H1 (cell line): ENCODE measurements around the gene CPA3. TPM values are rescaled to one million over a fixed set of nuclear protein-coding genes. Genes with fewer than 3 reads are reported as not detected.

Experiments used
- CTCF ChIA-PET: fragments of 300-600 bp; sonication (Branson Sonifier 250); formaldehyde crosslinking; loops from one replicate; lab custom pipeline; 2021; ENCODE audit not compliant: partially characterized antibody; lab: Charles Lee
- POLR2A ChIA-PET: fragments of 300-600 bp; sonication (Branson Sonifier 250); formaldehyde crosslinking; loops from one replicate; lab custom pipeline; 2021; ENCODE audit warnings: inconsistent platforms; ENCODE audit not compliant: partially characterized antibody; lab: Charles Lee
- DNase-seq, 2 experiments: peaks; one replicate each; pipeline versions ENCODE4 v3.0.0 to v3.0.0-alpha.2; 2010 to 2022; ENCODE audit warnings: low spot score in 2 of 2, low read depth in 1 of 2, mixed read lengths in 1 of 2
- FAIRE-seq: peaks from 2 replicates; lab custom pipeline; 2011; peaks lifted over from hg19 to GRCh38; lab: Jason Lieb, UNC
- H2AFZ ChIP-seq: 2 replicates; pipeline ENCODE4 v1.8.1; 2012; ENCODE audit warnings: low read length, inconsistent platforms
- H2AK5ac ChIP-seq: 2 replicates; pipeline ENCODE4 v1.6.1; 2013; ENCODE audit warnings: low read depth, low read length
- H2BK120ac ChIP-seq: replicated peaks from 2 replicates; pipeline ENCODE3; 2013; ENCODE audit warnings: low read depth, low read length, inconsistent platforms
- H2BK12ac ChIP-seq: 2 replicates; pipeline ENCODE4 v1.6.1; 2013; ENCODE audit warnings: low read depth, low read length
- H2BK15ac ChIP-seq: 2 replicates; pipeline ENCODE4 v1.6.1; 2013; ENCODE audit warnings: low read length
- H2BK20ac ChIP-seq: 2 replicates; pipeline ENCODE4 v1.6.1; 2013; ENCODE audit warnings: low read length
- H2BK5ac ChIP-seq: 2 replicates; pipeline ENCODE4 v1.6.1; 2013; ENCODE audit warnings: low read depth, low read length
- H3K14ac ChIP-seq: 2 replicates; pipeline ENCODE4 v1.6.1; 2013; ENCODE audit warnings: inconsistent platforms; ENCODE audit not compliant: insufficient read length
- H3K18ac ChIP-seq: 2 replicates; pipeline ENCODE4 v1.6.1; 2013; ENCODE audit warnings: low read length; ENCODE audit errors: extremely low read depth
- H3K23ac ChIP-seq: 2 replicates; pipeline ENCODE4 v1.6.1; 2013; ENCODE audit warnings: inconsistent platforms; ENCODE audit not compliant: insufficient read length
- H3K23me2 ChIP-seq: 2 replicates; pipeline ENCODE4 v1.6.1; 2013; ENCODE audit warnings: low read depth, low read length
- H3K27ac ChIP-seq: 2 replicates; pipeline ENCODE4 v1.6.1; 2011; ENCODE audit warnings: low read depth, low read length, inconsistent platforms
- H3K27me3 ChIP-seq, 4 experiments: replicated peaks in 1 of 4; 1 replicate in 1 of 4; 2 replicates in 3 of 4; pipeline versions ENCODE4 v1.6.1 to v1.8.1; 2011 to 2013; ENCODE audit warnings: low read length in 3 of 4, mild to moderate bottlenecking in 3 of 4, inconsistent platforms in 2 of 4, mixed read lengths in 2 of 4, moderate library complexity in 1 of 4; ENCODE audit not compliant: control insufficient read depth in 3 of 4, insufficient read depth in 3 of 4; ENCODE audit errors: extremely low read depth in 1 of 4
- H3K36me3 ChIP-seq, 4 experiments: 2 replicates each; pipeline versions ENCODE4 v1.6.1 to v1.8.1; 2011 to 2013; ENCODE audit warnings: mild to moderate bottlenecking in 4 of 4, low read length in 3 of 4, moderate library complexity in 2 of 4, control low read depth in 1 of 4, inconsistent platforms in 1 of 4; ENCODE audit not compliant: insufficient read depth in 4 of 4, control insufficient read depth in 2 of 4
- H3K4ac ChIP-seq: replicated peaks from 2 replicates; pipeline ENCODE3; 2013; ENCODE audit warnings: low read length, low read depth, mixed read lengths, inconsistent platforms; ENCODE audit not compliant: insufficient read length
- H3K4me1 ChIP-seq, 4 experiments: replicated peaks in 1 of 4; 1 replicate in 1 of 4; 2 replicates in 3 of 4; pipeline versions ENCODE4 v1.6.1 to v1.8.1; 2011 to 2013; ENCODE audit warnings: low read length in 3 of 4, inconsistent platforms in 2 of 4, mixed read lengths in 1 of 4; ENCODE audit not compliant: insufficient read depth in 4 of 4, control insufficient read depth in 3 of 4
- H3K4me2 ChIP-seq, 2 experiments: 2 replicates each; pipeline versions ENCODE4 v1.6.1 to v1.8.1; 2011 to 2013; ENCODE audit warnings: low read depth in 2 of 2, low read length in 2 of 2, control low read depth in 1 of 2, inconsistent platforms in 1 of 2, mild to moderate bottlenecking in 1 of 2; ENCODE audit not compliant: insufficient read depth in 1 of 2
- H3K4me3 ChIP-seq, 4 experiments: fragments of 200-600, 300-600 bp in 1 of 4; sonication (generic), shearing (Covaris generic), sonication (Bioruptor Twin) in 1 of 4; 2 replicates each; pipeline versions ENCODE4 v1.5.1 to v1.8.1; 2011 to 2016; ENCODE audit warnings: low read length in 4 of 4, low read depth in 3 of 4, control low read depth in 2 of 4, inconsistent platforms in 2 of 4, mild to moderate bottlenecking in 2 of 4, mixed read lengths in 1 of 4, moderate library complexity in 1 of 4; ENCODE audit not compliant: insufficient read depth in 2 of 4; ENCODE audit errors: extremely low read depth in 1 of 4
- H3K56ac ChIP-seq: replicated peaks from 2 replicates; pipeline ENCODE3; 2013; ENCODE audit warnings: low read depth, mild to moderate bottlenecking, mixed read lengths, low read length, inconsistent platforms; ENCODE audit not compliant: insufficient read length
- H3K79me1 ChIP-seq: 2 replicates; pipeline ENCODE4 v1.6.1; 2013; ENCODE audit warnings: low read depth, low read length, control low read depth
- H3K79me2 ChIP-seq, 2 experiments: 2 replicates each; pipeline versions ENCODE4 v1.6.1 to v1.8.1; 2012 to 2013; ENCODE audit warnings: low read length in 2 of 2, mild to moderate bottlenecking in 2 of 2, inconsistent platforms in 1 of 2; ENCODE audit not compliant: insufficient read depth in 2 of 2, control insufficient read depth in 1 of 2
- H3K9ac ChIP-seq, 4 experiments: replicated peaks in 1 of 4; 1 replicate in 1 of 4; 2 replicates in 3 of 4; pipeline versions ENCODE4 v1.6.1 to v1.8.1; 2011 to 2013; ENCODE audit warnings: low read depth in 3 of 4, low read length in 3 of 4, control low read depth in 2 of 4, mild to moderate bottlenecking in 2 of 4, moderate library complexity in 2 of 4, inconsistent platforms in 1 of 4; ENCODE audit errors: extremely low read depth in 1 of 4
- H3K9me3 ChIP-seq, 2 experiments: 2 replicates each; pipeline versions ENCODE4 v1.6.1 to v1.8.1; 2012 to 2013; ENCODE audit warnings: mild to moderate bottlenecking in 2 of 2, moderate library complexity in 2 of 2, control low read depth in 1 of 2, inconsistent platforms in 1 of 2, low read depth in 1 of 2, low read length in 1 of 2, mixed read lengths in 1 of 2; ENCODE audit not compliant: insufficient read depth in 2 of 2
- H4K20me1 ChIP-seq, 2 experiments: replicated peaks in 1 of 2; 2 replicates each; pipeline versions ENCODE3 to v1.8.1; 2011 to 2013; ENCODE audit warnings: inconsistent platforms in 2 of 2, low read length in 2 of 2, mild to moderate bottlenecking in 1 of 2; ENCODE audit not compliant: insufficient read depth in 2 of 2, control insufficient read depth in 1 of 2
- H4K5ac ChIP-seq: 2 replicates; pipeline ENCODE4 v1.6.1; 2013; ENCODE audit warnings: low read length, low read depth, mixed read lengths, inconsistent platforms; ENCODE audit not compliant: insufficient read length
- H4K8ac ChIP-seq: 2 replicates; pipeline ENCODE4 v1.8.0; 2013; ENCODE audit warnings: mild to moderate bottlenecking, moderate library complexity, low read length, inconsistent platforms; ENCODE audit not compliant: insufficient read depth; ENCODE audit errors: extremely low read depth
- H4K91ac ChIP-seq: replicated peaks from 2 replicates; pipeline ENCODE3; 2013; ENCODE audit warnings: low read length, mixed read lengths, inconsistent platforms; ENCODE audit not compliant: insufficient read length
- CEBPB ChIP-seq: IDR thresholded peaks from 2 replicates; pipeline ENCODE4 v1.6.1; 2012; ENCODE audit warnings: low read depth, low read length
- CHD2 ChIP-seq: IDR thresholded peaks from 2 replicates; pipeline ENCODE4 v1.6.1; 2012; ENCODE audit warnings: low read length, improper control_type of control experiment
- EGR1 ChIP-seq: IDR thresholded peaks from 2 replicates; pipeline ENCODE4 v1.6.1; 2011; ENCODE audit warnings: low read depth, low read length, borderline replicate concordance
- GTF2F1 ChIP-seq: IDR thresholded peaks from 2 replicates; pipeline ENCODE4 v1.6.1; 2012; ENCODE audit warnings: low read depth, low read length, improper control_type of control experiment, borderline replicate concordance
- HDAC6 ChIP-seq: IDR thresholded peaks from one replicate; pipeline ENCODE4 v1.7.1; 2012; ENCODE audit warnings: low read depth, mild to moderate bottlenecking, inconsistent platforms, low read length, moderate library complexity
- NANOG ChIP-seq: IDR thresholded peaks from 2 replicates; pipeline ENCODE4 v1.6.1; 2011; ENCODE audit warnings: low read length, low read depth, mild to moderate bottlenecking, inconsistent platforms; ENCODE audit not compliant: insufficient read depth, poor library complexity, severe bottlenecking
- NRF1 ChIP-seq: IDR thresholded peaks from 2 replicates; pipeline ENCODE4 v1.6.1; 2011; ENCODE audit warnings: mild to moderate bottlenecking, low read depth, low read length, improper control_type of control experiment
- POLR2A ChIP-seq, 2 experiments: IDR thresholded peaks; 1 replicate in 1 of 2; 2 replicates in 1 of 2; pipeline ENCODE4 v1.6.1; 2011; ENCODE audit warnings: low read depth in 2 of 2, low read length in 2 of 2, mild to moderate bottlenecking in 2 of 2; ENCODE audit errors: control extremely low read depth in 1 of 2
- POU5F1 ChIP-seq: IDR thresholded peaks from 2 replicates; pipeline ENCODE4 v1.6.1; 2011; ENCODE audit warnings: low read depth, mild to moderate bottlenecking, low read length, moderate library complexity
- RAD21 ChIP-seq, 2 experiments: IDR thresholded peaks in 1 of 2; conservative IDR thresholded peaks in 1 of 2; 2 replicates each; pipeline ENCODE4 v1.6.1; 2011; ENCODE audit warnings: low read depth in 2 of 2, low read length in 2 of 2, improper control_type of control experiment in 1 of 2, inconsistent platforms in 1 of 2, mild to moderate bottlenecking in 1 of 2, moderate library complexity in 1 of 2
- RXRA ChIP-seq: IDR thresholded peaks from 2 replicates; pipeline ENCODE4 v1.6.1; 2011; ENCODE audit warnings: low read depth, mild to moderate bottlenecking, low read length, moderate library complexity; ENCODE audit not compliant: insufficient read depth
- TBP ChIP-seq: IDR thresholded peaks from 2 replicates; pipeline ENCODE4 v1.6.1; 2011; ENCODE audit warnings: low read depth, low read length, improper control_type of control experiment
- WGBS, 2 experiments: shearing (Covaris generic) in 1 of 2; methylation state at CpG; one replicate each; pipeline versions ENCODE4 v1.1.6 to v1.1.7; 2013 to 2015; ENCODE audit warnings: low lambda C conversion rate in 2 of 2, mixed read lengths in 2 of 2, inconsistent platforms in 1 of 2, low coverage in 1 of 2, missing lambda C conversion rate in 1 of 2; ENCODE audit not compliant: insufficient replicate concordance in 2 of 2, insufficient coverage in 1 of 2, insufficient read length in 1 of 2; ENCODE audit errors: extremely low coverage in 1 of 2, missing lambda C conversion rate in 1 of 2; 5-methylcytosine and 5-hydroxymethylcytosine counted together
- polyA plus RNA-seq, 7 experiments: library from polyadenylated mRNA; depleted of rRNA in 3 of 7; stranded (reverse) in 5 of 7; unstranded in 2 of 7; fragments of >200 nt in 5 of 7; fragments of 200-250 nt in 2 of 7; gene quantifications; 1 replicate in 5 of 7; 2 replicates in 1 of 7; 4 replicates in 1 of 7; pipeline versions ENCODE4 v1.2.1 to v1.2.3, GENCODE V29; 2011 to 2013; ENCODE audit warnings: missing spikeins in 2 of 7, mixed read lengths in 2 of 7
- total RNA-seq: library from RNA; stranded (reverse); fragmentation: NEBNext Ultra II Directional; extraction: Animal tissue kit (Norgen Biotek cat#: 25700); gene quantifications from 2 replicates; pipeline ENCODE4 v1.2.1, GENCODE V29; 2021
- TF ChIP-seq, protein P1 (sequence below): IDR thresholded peaks from 2 replicates; pipeline ENCODE4 v1.6.1; 2012; ENCODE audit warnings: inconsistent platforms

CPA3 gene
- total and polyA plus RNA-seq, 2 of the 8 experiments (the other 6 are each of a cell fraction or from before 2014, with no cell fraction given) = not detected

DNA sequence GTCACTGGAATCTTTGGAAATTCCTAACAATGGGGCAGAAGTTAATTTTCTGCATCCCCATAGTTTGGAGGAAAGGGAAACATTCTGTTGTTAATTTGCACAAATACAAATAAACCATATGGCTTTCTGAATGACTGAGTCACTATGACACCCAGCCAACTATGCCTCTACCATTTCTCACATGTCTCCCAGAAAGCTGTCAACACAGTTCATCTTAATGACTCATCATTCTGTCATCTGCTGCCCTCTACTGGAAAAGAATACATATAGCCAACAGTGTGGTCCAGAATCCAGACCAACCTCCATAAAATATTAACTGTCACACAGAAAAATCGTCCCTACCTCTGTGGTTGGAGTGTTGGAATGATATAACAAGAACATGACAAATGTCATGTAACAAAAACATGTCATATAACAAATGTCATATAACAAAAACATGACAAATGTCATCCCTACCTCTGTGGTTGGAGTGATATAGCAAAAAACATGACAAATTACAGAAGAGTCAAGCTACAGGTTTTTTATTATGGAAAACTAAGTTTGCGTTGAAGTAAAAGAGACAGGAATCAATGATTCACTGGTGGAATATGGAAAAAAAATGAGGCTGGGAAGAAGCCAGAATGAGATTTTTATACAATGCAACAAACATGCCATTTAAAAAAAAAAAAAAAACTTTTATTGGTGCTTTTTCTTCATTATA is 78.6 kb downstream of the CPA3 start:
- H2BK120ac ChIP-seq = no peak overlapping the region
- no peak overlapping the region for H3K18ac ChIP-seq
- H4K8ac ChIP-seq = no peak overlapping the region
- no peak for DNase-seq
- no peak overlapping the region for H2BK12ac ChIP-seq
- CTCF ChIA-PET = interaction anchor here (0.6 to 12.0 kb wide), 21 partner anchors 10 to 692 kb away, joined by 3 to 189 read pairs (median 4); partner anchors contain the start of gene CPA3
- no peaks in the 10 kb centered on the region for H3K79me1 ChIP-seq
- no peak overlapping the region for H2AFZ ChIP-seq
- H4K91ac ChIP-seq = no peak overlapping the region
- FAIRE-seq = peak; percentile 92
- no peaks in the 10 kb centered on the region for H3K4me1 ChIP-seq
- H3K27me3 ChIP-seq = no peaks in the 10 kb centered on the region
- no peak overlapping the region for H3K4me2 ChIP-seq
- H3K27ac ChIP-seq = no peak overlapping the region
- H4K5ac ChIP-seq = no peak overlapping the region
- no peak overlapping the region for H3K4me3 ChIP-seq
- H2BK20ac ChIP-seq = no peak overlapping the region
- H3K56ac ChIP-seq = no peak overlapping the region
- H3K9ac ChIP-seq = no peak overlapping the region
- H3K9me3 ChIP-seq = no peaks in the 10 kb centered on the region
- H3K4ac ChIP-seq = no peak overlapping the region
- no peak overlapping the region for H3K23ac ChIP-seq
- WGBS, 2 experiments = 25% methylated on average over 2 of the region's 2 CpGs; no CpG with 5 or more reads in 1 of the 2 experiments
- no peaks in the 10 kb centered on the region for H3K23me2 ChIP-seq
- H2AK5ac ChIP-seq = no peak overlapping the region
- H2BK15ac ChIP-seq = no peak overlapping the region
- no peaks in the 10 kb centered on the region for H4K20me1 ChIP-seq
- POLR2A ChIA-PET = no interaction called here
- H2BK5ac ChIP-seq = no peak overlapping the region
- no peak overlapping the region for H3K14ac ChIP-seq
- H3K36me3 ChIP-seq = no peaks in the 10 kb centered on the region
- no peaks in the 10 kb centered on the region for H3K79me2 ChIP-seq
- TF ChIP-seq NANOG (no peak), CHD2 (no peak), POU5F1 (no peak), TBP (no peak), HDAC6 (no peak), EGR1 (no peak), RXRA (no peak), GTF2F1 (no peak), POLR2A (IDR thresholded peaks at IDR 0.05; ENCODE audit: control extremely low read depth in 1 of 2, low read depth in 2 of 2, low read length in 2 of 2) (no peak), RAD21 (IDR thresholded peaks at IDR 0.05 in 1 of 2, conservative IDR thresholded peaks at IDR 0.05 in 1 of 2; ENCODE audit: low read depth in 2 of 2, low read length in 2 of 2) (peak; percentile 87 to 89), CEBPB (no peak), NRF1 (no peak)
- TF ChIP-seq, protein P1, sequence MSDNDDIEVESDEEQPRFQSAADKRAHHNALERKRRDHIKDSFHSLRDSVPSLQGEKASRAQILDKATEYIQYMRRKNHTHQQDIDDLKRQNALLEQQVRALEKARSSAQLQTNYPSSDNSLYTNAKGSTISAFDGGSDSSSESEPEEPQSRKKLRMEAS = no peak
